Psoas muscle (tissue), 8 donors: ENCODE measurements around the gene GZF1. TPM values are rescaled to one million over a fixed set of nuclear protein-coding genes. Genes with fewer than 3 reads are reported as not detected.

Source experiments
- ATAC-seq, 4 donors: fragments of 200-7000 bp; cut with Tn5 transposase; one replicate each; pipeline ENCODE4 v1.9.1; 2020; ENCODE audit warnings: moderate library complexity in 3 of 4, mild to moderate bottlenecking in 2 of 4
- DNase-seq, 2 donors: peaks; one replicate each; pipeline ENCODE4 v3.0.0-alpha.2; 2020
- H3K27ac ChIP-seq: fragments of 200-600 bp; one replicate; pipeline ENCODE4 v1.8.0; 2022
- H3K27me3 ChIP-seq, 3 donors: fragments of 200-600 bp in 1 of 3; one replicate each; pipeline versions ENCODE4 v1.6.1 to v1.8.0; 2013 to 2022; ENCODE audit warnings: low read length in 2 of 3, mild to moderate bottlenecking in 2 of 3, moderate library complexity in 1 of 3; ENCODE audit not compliant: insufficient read depth in 3 of 3
- H3K36me3 ChIP-seq, 2 donors: fragments of 200-600 bp in 1 of 2; one replicate each; pipeline versions ENCODE4 v1.6.1 to v1.8.0; 2013 to 2022; ENCODE audit warnings: low read depth in 1 of 2, mild to moderate bottlenecking in 1 of 2, moderate library complexity in 1 of 2; ENCODE audit not compliant: insufficient read depth in 1 of 2
- H3K4me1 ChIP-seq: fragments of 200-600 bp; one replicate; pipeline ENCODE4 v1.8.0; 2022
- H3K4me3 ChIP-seq: fragments of 200-600 bp; one replicate; pipeline ENCODE4 v1.8.0; 2022; ENCODE audit warnings: mild to moderate bottlenecking
- H3K9me3 ChIP-seq: fragments of 200-600 bp; one replicate; pipeline ENCODE4 v1.8.0; 2022
- CTCF ChIP-seq: fragments of 200-600 bp; IDR thresholded peaks from one replicate; pipeline ENCODE4 v1.8.0; 2022; ENCODE audit warnings: antibody characterized with exemption
- WGBS, 3 donors: extraction: QIAGEN DNeasy Blood & Tissue Kit; methylation state at CpG; one replicate each; pipeline versions ENCODE4 v1.1.6 to v1.1.7; 2013; 5-methylcytosine and 5-hydroxymethylcytosine counted together
- intact Hi-C, 2 donors: fragments of 100-400 bp; cut with DNase I; formaldehyde crosslinking; loops; one replicate each; pipeline versions ENCODE4 v1.11.0 to v1.14.2; 2022
- polyA plus RNA-seq, 3 donors: library from polyadenylated mRNA; stranded (reverse); fragments of 200-250 nt; gene quantifications; one replicate each; pipeline ENCODE4 v1.2.3, GENCODE V29; 2013
- total RNA-seq, 4 donors: library from RNA; stranded (reverse); fragmentation: NEBNext Ultra II Directional in 2 of 4; extraction: Animal tissue kit (Norgen Biotek cat#: 25700) in 2 of 4; gene quantifications; one replicate each; pipeline versions ENCODE4 v1.2.1 to v1.2.4, GENCODE V29; 2021 to 2023
- donor health status: healthy with polysubstance abuse.
- donor health status: DM: no; HTN: no; CAD: no; lungs with moderate emphysema.
- donor health status: Bipolar disorder and iron deficiency.
- donor health status: healthy.
- donor health status: DM: yes; HTN: yes; CAD: no.
- donor health status: DM: no; HTN: no; CAD: no.
- donor health status: DM: no; HTN: no; CAD: no.
- donor health status: DM: yes; HTN: yes; CAD: no.

GZF1 gene
- total and polyA plus RNA-seq, 7 donors: 5.3 to 20.7 (median 10.5) TPM

- no peaks in the 10 kb centered on the region for H3K36me3 ChIP-seq
- DNase-seq: no peak
- H3K9me3 ChIP-seq: no peaks in the 10 kb centered on the region
- H3K27ac ChIP-seq: no peak overlapping the region
- ATAC-seq: no peak
- intact Hi-C loops: loop anchor here in 1 of 2 donors (5.0 kb wide), 1 partner anchor 36 kb away; no protein-coding TSS in a partner anchor
- no peaks in the 10 kb centered on the region for H3K27me3 ChIP-seq
- H3K4me1 ChIP-seq: peaks cover 58% of the 10 kb centered on the region
- no peak for TF ChIP-seq CTCF
- no peak overlapping the region for H3K4me3 ChIP-seq
- WGBS, 3 donors: 83 to 90% (median 89%) methylated on average over 2 of the region's 2 CpGs
Measured at GRCh38 chr20:23407781-23408464, 45.9 kb downstream of the GZF1 start.

- no peaks in the 10 kb centered on the region for H3K27me3 ChIP-seq
- H3K9me3 ChIP-seq: no peaks in the 10 kb centered on the region
- no peak for ATAC-seq
- H3K4me1 ChIP-seq: peaks cover 60% of the 10 kb centered on the region
- no peak for DNase-seq
- 88 to 94% (median 89%) methylated on average over 2 of the region's 2 CpGs for WGBS, 3 donors
- intact Hi-C loops: loop anchor here in 1 of 2 donors (5.0 kb wide), 1 partner anchor 37 kb away; no protein-coding TSS in a partner anchor
- no peak overlapping the region for H3K27ac ChIP-seq
- no peak overlapping the region for H3K4me3 ChIP-seq
- no peaks in the 10 kb centered on the region for H3K36me3 ChIP-seq
- no peak for TF ChIP-seq CTCF
Measured at GRCh38 chr20:23408957-23409356, 47.0 kb downstream of the GZF1 start.

- no peaks in the 10 kb centered on the region for H3K36me3 ChIP-seq
- H3K9me3 ChIP-seq: no peaks in the 10 kb centered on the region
- no peak for TF ChIP-seq CTCF
- ATAC-seq: no peak
- DNase-seq: no peak
- 79 to 83% (median 81%) methylated on average over 3 of the region's 3 CpGs for WGBS, 3 donors
- intact Hi-C loops: loop anchor here in 1 of 2 donors (5.0 to 10.0 kb wide), 3 partner anchors 37 to 272 kb away; partner anchors contain the start of gene NXT1
- peaks cover 53% of the 10 kb centered on the region for H3K4me1 ChIP-seq
- H3K27me3 ChIP-seq: no peaks in the 10 kb centered on the region
- no peak overlapping the region for H3K27ac ChIP-seq
- H3K4me3 ChIP-seq: no peak overlapping the region
Measured at GRCh38 chr20:23409800-23410199, 47.8 kb downstream of the GZF1 start.

- no peak for DNase-seq
- no peak for TF ChIP-seq CTCF
- intact Hi-C loops: loop anchor here in 1 of 2 donors (5.0 to 10.0 kb wide), 2 partner anchors 56 to 274 kb away; partner anchors contain the start of gene NXT1
- Histone ChIP-seq H3K36me3 (no peaks in the 10 kb centered on the region), H3K27ac (peak overlapping the region; percentile 52), H3K9me3 (no peaks in the 10 kb centered on the region), H3K4me3 (no peak overlapping the region), H3K4me1 (peaks cover 55% of the 10 kb centered on the region), H3K27me3 (no peaks in the 10 kb centered on the region)
- WGBS, 3 donors: 69 to 82% (median 73%) methylated on average over 3 of the region's 3 CpGs
- peak in 1 of 4 donors; percentile 28 for ATAC-seq
Measured at GRCh38 chr20:23410916-23411695, 49.1 kb downstream of the GZF1 start.
